ENCODE measurements around the gene SCYGR8. TPM values are rescaled to one million over a fixed set of nuclear protein-coding genes. Genes with fewer than 3 reads are reported as not detected.
A peak's percentile ranks its signal among the peaks of the same experiment; 100 is the strongest.

The SCYGR8 gene
- total and polyA plus RNA-seq, 11 donors: not detected

DNA sequence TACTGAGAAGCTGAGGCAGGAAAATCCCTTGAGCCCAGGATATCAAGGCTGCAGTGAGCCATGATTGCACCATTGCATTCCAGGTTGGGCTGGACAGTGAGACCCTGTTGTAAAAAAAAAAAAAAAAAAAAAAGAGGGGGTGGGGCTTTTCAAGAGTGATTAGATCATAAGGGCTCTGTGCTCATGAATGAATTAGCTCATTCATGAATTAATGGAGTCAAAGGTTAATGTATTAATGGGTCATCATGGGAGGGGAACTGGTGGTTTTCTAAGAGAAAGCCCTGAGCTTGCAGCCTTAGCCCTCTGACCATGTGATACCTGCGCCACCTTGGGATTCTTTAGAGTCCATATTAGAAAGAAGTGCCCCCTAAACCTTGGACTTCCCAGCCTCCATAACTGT, 32.4 kb upstream of the SCYGR8 start:
- H3K9me3 ChIP-seq: no peaks in the 10 kb centered on the region
- DNase-seq (no peak), ATAC-seq (no peak)
- peaks cover 0 to 10% (median 2%) of the 10 kb centered on the region in 12 donors for H3K4me1 ChIP-seq
- WGBS, 4 donors: 85 to 97% (median 95%) methylated on average over 1 of the region's 1 CpG
- no peaks in the 10 kb centered on the region for H3K36me3 ChIP-seq
- H3K27me3 ChIP-seq: peaks cover 0 to 10% (median 0%) of the 10 kb centered on the region in 9 donors
- intact Hi-C loops (cut with DNase I): no loop called here
- H3K4me3 ChIP-seq: no peak overlapping the region
- no peak overlapping the region for H3K27ac ChIP-seq
- no peak for TF ChIP-seq POLR2A (IDR thresholded peaks at IDR 0.05)
- TF ChIP-seq, protein P1, sequence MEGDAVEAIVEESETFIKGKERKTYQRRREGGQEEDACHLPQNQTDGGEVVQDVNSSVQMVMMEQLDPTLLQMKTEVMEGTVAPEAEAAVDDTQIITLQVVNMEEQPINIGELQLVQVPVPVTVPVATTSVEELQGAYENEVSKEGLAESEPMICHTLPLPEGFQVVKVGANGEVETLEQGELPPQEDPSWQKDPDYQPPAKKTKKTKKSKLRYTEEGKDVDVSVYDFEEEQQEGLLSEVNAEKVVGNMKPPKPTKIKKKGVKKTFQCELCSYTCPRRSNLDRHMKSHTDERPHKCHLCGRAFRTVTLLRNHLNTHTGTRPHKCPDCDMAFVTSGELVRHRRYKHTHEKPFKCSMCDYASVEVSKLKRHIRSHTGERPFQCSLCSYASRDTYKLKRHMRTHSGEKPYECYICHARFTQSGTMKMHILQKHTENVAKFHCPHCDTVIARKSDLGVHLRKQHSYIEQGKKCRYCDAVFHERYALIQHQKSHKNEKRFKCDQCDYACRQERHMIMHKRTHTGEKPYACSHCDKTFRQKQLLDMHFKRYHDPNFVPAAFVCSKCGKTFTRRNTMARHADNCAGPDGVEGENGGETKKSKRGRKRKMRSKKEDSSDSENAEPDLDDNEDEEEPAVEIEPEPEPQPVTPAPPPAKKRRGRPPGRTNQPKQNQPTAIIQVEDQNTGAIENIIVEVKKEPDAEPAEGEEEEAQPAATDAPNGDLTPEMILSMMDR (IDR thresholded peaks at IDR 0.05): no peak

- Histone ChIP-seq H3K9me3 (no peaks in the 10 kb centered on the region), H3K36me3 (no peaks in the 10 kb centered on the region), H3K27me3 (peaks cover 0 to 11% (median 0%) of the 10 kb centered on the region in 9 donors), H3K4me3 (no peak overlapping the region), H3K27ac (no peak overlapping the region), H3K4me1 (peaks cover 0 to 12% (median 3%) of the 10 kb centered on the region in 12 donors)
- intact Hi-C loops (cut with DNase I): no loop called here
- no peak for TF ChIP-seq POLR2A (IDR thresholded peaks at IDR 0.05)
- TF ChIP-seq, protein P1 (IDR thresholded peaks at IDR 0.05): no peak
- no peak for DNase-seq
- ATAC-seq: no peak
- WGBS, 4 donors: 94 to 98% (median 95%) methylated on average over 2 of the region's 2 CpGs
These were observed 29.2 kb upstream of the SCYGR8 start for GRCh38 chr2:227716501-227716900.

DNA sequence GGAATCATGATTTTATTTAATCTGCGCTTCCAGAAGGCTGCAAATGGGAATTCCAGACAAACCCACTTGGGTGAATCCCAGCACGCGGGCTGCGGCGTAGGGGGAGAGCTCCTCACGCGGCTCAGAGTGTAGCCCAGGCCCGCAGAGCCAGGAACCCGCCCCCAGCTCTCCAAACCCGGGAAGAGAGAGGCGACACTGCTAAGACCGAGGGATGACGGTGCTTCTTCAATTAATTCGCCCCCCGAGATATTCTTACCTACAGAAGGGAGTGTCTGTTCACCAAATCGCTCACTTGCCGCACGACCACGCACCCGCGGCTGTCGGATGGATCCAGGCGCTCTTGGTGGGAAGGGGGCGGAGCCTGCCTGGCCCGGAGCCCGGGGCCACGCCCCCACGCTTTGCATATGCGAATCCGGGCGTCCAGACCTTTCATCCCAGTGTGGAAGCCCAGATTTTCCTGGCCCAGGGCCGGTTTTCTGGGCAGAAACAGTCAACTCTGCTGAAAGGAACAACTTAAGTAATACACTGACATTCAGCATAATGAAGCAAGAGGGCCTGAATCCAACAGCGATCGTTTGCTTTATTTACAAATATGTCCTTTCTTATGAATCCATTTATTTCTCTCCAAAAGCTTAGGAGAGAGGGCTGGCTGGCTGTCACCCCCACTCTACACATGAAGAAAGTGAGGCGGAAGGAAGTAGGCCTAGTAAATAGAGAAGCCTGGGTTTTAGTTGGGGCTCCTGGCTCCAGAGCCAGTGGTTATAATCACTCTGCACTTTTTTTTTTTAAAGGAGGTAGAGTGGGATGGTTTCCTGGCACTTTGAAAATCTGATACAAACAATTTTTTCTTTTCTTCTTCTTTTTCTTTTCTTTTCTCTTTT, 27.8 kb upstream of the SCYGR8 start, which contains the start of gene SLC19A3:
SLC19A3 (minus strand) TSS at position 342 of the 881 bp plus-strand sequence. CDS start 15,710 bp downstream, outside the sequence.
- no peak for TF ChIP-seq POLR2A (IDR thresholded peaks at IDR 0.05)
- TF ChIP-seq, protein P1 (IDR thresholded peaks at IDR 0.05): no peak
- 4 to 7% (median 5%) methylated on average over 33 to 35 of the region's 35 CpGs for WGBS, 4 donors
- DNase-seq: peak; percentile 72 to 88 (median 87)
- H3K27ac ChIP-seq: peak within 1 kb of the TSS in 7 of 12 donors; percentile 0 to 64 (median 18)
- H3K9me3 ChIP-seq: no peaks in the 10 kb centered on the region
- intact Hi-C loops (cut with DNase I): no loop called here
- H3K27me3 ChIP-seq: peaks cover 0 to 11% (median 0%) of the 10 kb centered on the region in 9 donors
- H3K4me1 ChIP-seq: peaks cover 0 to 12% (median 3%) of the 10 kb centered on the region in 12 donors
- ATAC-seq: peak; percentile 82 to 98 (median 95)
- no peaks in the 10 kb centered on the region for H3K36me3 ChIP-seq
- peak within 1 kb of the TSS; percentile 0 to 55 (median 41) for H3K4me3 ChIP-seq

GRCh38 chr2:227719641-227720040, 26.1 kb upstream of the SCYGR8 start:
- Histone ChIP-seq H3K27me3 (peaks cover 0 to 11% (median 0%) of the 10 kb centered on the region in 9 donors), H3K27ac (no peak overlapping the region), H3K9me3 (no peaks in the 10 kb centered on the region), H3K4me1 (peaks cover 0 to 12% (median 3%) of the 10 kb centered on the region in 12 donors), H3K36me3 (no peaks in the 10 kb centered on the region), H3K4me3 (no peak overlapping the region)
- DNase-seq (no peak), ATAC-seq (no peak)
- intact Hi-C loops (cut with DNase I): no loop called here
- TF ChIP-seq, protein P1 (IDR thresholded peaks at IDR 0.05): no peak
- TF ChIP-seq POLR2A (IDR thresholded peaks at IDR 0.05): no peak
- WGBS, 4 donors: 90 to 94% (median 93%) methylated on average over 4 of the region's 4 CpGs
